UCSD-AML1 (cell line): ENCODE measurements around the gene PLCXD3.
"Not testable (repeated sequence)": the region's sequence is repeated elsewhere in the genome, so short reads cannot be mapped to it uniquely, and the experiment has no call there.

Experiments
- DNase-seq: peaks from one replicate; lab custom pipeline; 2025; ENCODE audit not compliant: unreplicated experiment; lab: John Stamatoyannopoulos, UW

PLCXD3 gene

DNA sequence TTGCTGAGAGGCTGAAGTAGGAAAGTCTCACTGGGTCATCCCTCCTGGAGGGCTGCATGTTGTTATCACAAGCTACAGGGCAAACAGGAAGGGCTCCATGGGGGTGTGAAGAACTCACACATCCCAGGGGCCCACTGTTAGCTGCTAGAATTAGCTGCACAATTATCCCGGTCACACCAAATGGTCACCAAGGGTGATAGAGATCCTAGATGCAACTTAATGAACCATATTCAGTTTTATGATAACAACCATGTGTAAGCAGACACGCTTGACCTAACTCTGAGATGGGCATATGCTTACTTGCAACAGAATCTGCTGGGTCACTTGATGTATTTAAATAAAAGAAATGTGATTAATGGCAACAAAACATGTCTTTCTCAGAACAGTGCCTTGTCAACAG, 153.6 kb downstream of the PLCXD3 start:
- no peak for DNase-seq

DNA sequence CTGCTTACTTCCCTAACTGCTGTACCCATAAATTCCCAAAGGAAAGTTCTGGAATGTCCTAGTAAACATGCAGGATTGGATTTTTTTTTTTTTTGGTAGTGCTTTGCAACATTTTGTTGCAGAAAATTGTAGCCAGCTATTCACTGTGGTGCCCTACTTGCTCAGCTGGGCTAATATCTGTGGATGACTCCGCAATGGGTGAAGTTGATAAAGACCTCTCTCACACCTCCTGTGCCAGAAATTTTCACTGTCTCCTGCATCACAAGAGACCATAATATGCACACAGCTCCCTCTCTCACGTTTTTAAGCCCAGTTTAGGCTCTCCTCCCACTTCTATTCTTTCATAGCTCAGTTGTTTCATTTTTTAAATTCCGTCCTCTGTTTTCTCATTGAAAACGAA, 160.6 kb downstream of the PLCXD3 start:
- DNase-seq, result no peak

DNA sequence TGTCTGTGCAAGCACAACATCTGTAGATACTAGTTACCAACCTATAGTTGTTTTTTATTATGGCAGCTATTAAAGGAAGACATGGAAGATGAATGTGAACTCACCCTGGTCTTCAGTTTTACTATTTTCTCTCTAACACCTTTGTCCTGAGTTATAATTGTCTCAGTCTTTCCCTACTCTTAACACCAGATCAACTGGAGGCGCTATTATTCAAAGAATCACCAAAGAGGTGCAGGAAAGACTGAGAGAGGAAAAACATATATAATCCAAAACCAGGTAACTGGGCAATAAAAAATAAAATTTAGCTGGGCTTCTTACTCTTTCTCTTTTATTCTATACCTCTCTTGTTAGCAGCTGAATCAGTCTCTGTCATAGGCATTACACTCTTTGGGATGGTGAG, 162.8 kb downstream of the PLCXD3 start:
- DNase-seq, result no peak

DNA sequence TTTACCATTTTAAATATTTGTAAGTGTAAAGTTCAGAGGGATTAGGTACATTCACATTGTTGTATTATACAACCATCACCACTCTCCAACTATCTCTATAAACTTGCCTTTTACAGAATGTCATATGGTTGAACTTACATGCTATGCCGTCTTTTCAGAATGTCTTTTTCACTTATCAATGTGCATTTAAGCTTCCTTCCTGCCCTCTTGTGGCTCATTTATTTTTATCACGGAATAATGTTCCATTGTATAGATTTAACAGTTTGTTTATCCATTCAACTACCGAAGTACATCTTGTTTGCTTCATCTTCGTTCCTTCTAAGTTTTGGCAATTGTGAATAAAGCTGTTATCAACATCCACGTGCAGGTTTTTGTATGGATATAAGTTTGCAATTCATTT, 163.8 kb downstream of the PLCXD3 start:
- DNase-seq, result no peak

DNA sequence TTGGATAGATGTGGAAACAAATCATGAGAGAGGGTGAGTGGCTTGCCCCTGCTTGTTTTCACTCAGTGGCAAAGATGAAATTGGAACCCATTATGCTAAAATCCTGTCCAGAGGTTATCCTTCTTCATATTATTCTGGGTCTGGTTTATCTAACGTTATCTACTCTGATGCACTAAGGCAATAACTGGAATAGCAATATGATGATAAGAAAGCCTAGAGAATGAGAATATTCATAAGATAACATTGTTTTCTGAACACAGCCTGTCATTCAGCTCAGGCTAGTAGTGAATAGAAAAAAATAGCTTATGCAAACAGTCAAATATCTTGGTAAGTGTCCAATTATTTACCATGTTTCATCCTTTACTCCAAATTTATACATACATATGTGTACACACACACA, 165.1 kb downstream of the PLCXD3 start:
- no peak for DNase-seq

DNA sequence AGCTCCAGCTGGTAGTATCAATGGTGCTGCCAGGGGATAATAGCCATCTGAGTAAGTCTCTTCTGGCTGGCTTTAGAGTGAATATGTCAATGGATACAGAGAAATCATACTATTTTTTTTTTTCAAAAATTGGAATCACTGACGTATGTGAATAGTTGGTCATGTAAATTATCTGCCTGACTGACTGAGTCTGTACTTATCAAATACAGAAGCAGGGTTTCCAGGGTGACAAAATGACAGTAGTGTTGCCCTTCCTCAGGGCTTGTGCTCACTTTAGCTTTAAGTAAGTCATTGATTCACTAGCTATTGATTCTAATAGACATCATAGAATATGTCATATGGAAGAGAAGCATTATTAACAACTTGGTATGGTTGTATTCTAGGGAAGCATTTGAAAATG, 171.1 kb downstream of the PLCXD3 start:
- DNase-seq, result no peak

DNA sequence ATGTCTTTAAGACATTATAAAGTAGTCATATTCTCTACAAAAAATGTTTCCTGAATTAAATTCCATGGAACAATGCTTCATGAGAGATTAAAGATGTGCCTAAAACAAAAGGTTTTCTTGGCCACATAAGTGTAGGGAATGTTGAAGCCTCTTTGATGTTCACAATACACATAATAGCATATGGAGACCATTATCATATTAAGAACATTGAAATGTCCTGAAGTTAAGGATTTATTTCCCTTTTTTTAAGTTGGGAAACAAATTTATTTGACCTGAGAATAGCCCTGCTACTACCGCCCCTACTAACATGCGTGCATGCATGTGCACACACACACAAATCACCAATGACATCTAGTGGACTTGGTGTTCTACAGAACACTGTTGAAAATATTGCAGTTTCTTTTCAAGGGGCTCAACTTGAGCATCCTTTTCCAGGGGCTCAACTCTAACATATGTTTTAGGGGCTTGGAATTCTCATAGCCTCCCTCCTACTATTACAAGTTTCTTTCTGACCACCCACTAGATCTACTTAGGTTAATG, 172.2 kb downstream of the PLCXD3 start:
- DNase-seq, result no peak

DNA sequence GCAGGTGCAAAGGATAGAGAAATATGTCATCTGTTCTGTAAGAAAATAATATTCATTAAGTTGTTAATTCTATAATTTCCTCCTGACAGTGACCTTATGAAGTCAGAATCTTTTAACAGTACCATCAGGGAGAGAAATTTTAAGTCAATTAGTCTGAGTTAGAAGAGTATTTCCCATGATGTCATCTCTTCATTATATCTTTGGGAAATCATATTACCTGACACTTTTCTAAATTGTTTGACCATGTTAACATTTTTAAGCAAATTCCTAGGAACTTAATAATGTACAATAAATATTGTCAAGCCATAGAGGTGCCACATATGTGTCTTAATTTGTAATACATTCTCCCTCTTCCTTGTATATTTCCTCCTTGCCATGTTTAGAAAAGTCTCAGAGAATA, 172.7 kb downstream of the PLCXD3 start:
- DNase-seq, result no peak

DNA sequence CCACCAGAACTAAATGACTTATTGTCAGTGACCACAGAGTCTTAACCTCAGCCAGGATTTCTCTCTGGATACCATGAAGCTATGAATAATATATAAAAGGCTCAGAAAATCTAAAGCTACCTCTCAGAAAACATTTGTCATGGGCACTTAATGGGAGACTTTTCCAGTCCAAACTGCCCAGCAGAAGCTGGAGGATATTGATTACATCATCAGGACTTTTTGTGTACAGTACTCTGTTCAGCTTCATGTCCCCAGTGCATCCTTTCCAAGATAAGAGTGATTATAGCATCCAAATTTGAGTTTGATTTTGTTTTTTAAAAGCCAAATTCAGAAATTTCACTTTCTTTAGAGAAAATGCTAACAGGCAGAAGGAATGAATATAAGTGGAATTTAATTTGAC, 173.2 kb downstream of the PLCXD3 start:
- no peak for DNase-seq

DNA sequence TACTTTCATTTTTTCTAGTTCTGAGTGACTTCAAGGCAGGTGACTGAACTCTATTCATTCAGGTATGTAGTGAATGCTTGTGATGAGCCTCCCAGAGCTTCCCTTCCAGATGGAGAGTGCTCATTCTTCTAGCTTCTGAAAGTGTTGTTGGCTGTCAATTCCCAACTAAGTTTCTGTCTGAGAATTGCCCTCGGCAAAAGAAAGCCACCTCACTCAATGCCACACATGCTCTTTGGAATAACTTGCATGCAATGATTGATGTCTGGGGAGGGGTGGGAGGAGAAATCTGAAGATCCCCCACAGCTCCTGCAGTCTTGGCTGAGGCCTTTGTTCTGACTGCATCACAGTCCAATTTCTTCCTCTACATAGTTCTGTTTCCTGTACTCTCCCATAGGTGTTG, 173.9 kb downstream of the PLCXD3 start:
- no peak for DNase-seq

DNA sequence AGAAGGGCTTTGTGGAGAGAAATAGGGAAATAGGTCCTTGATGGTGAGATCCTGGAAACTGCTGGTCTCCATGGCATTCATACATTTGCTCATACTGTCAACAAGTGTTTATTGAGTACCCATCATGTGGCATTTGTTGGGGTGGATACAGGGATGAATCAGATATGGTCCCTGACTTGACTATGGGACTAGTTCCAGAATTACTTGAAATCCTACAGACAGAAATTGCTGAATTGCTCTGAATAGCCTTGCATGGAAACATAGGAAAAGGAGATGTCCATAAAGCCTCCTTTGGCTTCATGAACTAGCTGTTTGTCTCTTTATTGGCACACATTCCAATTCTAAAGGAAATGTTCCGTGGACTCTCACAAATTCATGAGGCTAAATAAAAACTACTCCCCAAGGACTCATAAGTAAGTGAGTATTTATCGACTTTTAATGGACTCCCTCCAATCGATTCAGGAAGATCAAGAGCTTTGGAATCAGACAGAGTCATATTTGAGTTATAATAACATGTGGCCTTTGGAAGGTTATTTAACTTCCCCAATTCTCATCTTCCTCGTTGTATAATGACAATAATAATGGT, 174.7 kb downstream of the PLCXD3 start:
- no peak for DNase-seq

DNA sequence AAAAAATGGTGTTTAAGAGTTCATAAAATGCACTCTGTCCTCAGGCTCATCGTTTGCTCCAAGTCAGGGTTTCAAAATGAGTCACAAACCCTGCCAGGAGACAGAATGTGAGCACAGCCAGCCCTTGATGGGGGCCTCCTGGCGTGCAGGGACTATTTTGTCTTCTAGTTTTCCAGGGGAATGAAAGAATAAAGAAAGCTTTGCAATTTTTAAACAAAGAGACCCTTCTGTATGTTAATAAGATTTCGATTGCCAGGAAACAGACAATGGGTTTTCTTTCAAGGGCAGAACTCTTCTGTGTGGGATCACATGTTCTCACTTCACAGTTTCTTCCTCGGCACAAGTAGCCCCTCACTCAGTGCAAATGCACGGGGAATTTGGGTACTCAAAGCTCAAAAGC, 175.6 kb downstream of the PLCXD3 start:
- DNase-seq, result no peak

DNA sequence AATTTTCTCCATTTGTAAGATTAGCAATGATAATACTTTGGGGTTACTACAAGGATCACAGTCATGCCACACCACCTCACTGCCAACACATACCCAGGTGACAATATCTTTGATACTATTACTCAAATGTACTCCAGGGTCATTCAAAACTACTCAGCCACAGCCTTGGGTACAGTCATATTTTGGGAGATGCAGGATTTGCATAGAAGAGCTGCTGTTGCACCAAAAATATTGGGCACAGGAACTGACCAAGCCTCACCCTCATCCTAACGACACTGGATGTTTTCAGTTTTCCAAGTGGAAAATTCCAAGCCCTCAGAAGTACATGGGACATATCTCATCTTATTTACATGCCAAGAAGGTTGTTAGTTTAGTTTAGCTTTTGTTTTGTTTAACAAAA, 176.2 kb downstream of the PLCXD3 start:
- DNase-seq, result no peak

DNA sequence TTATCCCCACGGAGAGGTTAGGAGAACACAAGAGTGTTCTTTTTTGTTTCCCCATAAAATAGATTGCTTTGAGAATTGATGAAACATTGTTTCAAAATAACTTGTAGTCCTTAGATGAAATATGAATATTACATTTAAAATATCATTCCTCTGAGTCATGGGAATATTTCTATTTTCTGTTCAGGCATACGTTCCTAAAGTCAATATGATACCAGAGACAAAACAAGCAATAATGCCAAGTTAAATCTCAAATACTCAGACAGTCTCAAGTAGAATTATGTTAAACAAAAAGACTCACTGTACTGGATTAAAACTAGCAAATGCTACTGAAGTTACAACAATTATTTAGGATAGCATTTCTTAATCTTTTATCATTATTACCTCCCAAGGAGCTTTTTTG, 185.3 kb downstream of the PLCXD3 start:
- no peak for DNase-seq

DNA sequence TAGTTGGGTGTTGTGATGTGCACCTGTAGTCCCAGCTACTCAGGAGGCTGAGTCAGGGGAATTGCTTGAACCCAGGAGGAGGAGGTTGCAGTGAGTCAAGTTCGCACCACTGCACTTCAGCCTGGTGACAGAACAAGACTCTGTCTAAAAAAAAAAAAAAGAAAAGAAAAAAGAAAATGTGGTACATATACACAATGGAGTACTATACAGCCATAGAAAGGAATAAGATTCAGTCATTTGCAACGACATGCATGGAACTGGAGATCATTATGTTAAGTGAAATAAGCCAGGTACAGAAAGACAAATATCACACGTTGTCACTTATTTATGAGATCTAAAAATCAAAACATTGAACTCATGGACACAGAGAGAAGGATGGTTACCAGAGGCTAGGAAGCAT, 187.6 kb downstream of the PLCXD3 start:
- DNase-seq, result not testable (repeated sequence)

DNA sequence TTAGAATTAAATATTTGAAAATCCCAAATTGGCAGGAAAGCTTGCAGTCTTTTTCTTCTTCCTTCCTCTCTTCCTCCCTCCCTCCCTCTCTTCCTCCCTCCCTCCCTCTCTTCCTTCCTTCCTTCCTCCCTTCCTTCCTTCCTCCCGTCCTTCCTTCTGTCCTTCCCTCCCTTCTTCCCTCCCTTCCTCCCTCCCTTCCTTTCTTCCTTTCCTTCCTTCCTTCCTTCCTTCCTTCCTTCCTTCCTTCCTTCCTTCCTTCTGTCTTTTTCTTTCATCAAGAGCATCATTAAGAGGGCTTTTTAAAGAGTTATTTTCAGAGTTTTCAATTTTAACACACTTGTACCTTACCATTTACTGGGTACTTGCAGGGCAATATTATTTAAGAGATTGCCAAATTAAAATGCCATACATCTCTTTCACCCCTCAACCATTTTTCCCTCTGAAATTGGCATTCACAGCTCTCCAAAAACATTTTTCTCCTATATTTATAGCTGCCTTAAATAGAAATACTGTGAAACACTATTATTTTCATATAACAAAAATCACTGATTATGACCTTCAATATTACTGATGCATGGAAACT, 197.8 kb downstream of the PLCXD3 start:
- DNase-seq, result no peak

DNA sequence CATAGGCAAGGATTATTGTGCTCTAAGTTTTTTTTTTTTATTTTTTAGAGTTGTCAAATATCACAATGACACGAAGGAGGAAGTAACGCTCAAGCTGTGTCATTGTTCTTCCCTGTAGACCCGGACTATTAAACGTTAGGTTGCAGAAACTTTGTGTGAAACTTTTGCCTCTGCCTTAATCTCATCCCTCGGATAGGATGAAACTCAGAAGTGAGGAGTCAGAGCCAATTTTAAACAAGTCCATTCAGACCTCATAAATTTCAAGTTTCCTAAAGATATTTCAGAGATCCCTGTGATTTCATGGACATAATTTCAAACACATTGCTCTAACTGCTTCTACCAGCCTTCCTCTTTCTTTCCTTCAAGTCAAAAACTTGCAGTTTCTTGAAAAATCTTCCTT, 198.3 kb downstream of the PLCXD3 start:
- no peak for DNase-seq

DNA sequence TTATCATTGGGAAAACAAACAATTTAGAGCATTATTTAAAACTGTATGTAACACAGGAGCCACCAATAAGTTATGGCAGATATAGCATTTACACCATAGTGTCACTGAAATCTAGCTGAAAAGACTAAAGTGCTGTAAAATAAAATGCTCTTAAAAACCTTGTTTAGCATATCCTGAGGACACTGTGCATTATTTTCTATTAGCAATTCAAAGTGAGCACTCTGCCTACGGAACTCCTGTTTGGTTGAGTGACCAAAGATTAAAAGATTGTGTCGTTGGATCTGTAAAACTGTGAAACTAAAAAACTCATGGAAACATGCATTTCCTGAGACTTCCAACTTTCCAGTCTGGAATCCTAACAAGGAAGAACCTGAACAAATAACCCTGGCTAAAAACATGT, 201.1 kb downstream of the PLCXD3 start:
- no peak for DNase-seq

DNA sequence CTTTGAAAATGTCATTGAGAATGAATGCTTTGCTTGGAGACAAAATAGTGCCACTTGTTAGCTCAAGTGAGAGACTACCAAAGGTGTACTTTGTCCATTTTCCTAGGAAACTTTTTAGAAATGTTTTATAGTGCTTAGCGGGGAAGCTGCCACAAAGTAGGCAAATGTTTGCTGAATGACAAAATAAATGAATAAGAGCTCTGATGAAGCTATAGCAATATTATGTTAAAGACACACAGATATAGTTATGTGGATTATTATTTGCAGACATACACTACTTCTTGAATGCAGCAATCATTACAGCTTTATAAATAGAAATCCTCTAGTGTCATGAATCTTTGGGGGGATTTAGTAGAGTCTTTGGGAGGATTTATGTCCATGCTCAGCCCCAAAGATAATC, 204.4 kb downstream of the PLCXD3 start:
- no peak for DNase-seq

DNA sequence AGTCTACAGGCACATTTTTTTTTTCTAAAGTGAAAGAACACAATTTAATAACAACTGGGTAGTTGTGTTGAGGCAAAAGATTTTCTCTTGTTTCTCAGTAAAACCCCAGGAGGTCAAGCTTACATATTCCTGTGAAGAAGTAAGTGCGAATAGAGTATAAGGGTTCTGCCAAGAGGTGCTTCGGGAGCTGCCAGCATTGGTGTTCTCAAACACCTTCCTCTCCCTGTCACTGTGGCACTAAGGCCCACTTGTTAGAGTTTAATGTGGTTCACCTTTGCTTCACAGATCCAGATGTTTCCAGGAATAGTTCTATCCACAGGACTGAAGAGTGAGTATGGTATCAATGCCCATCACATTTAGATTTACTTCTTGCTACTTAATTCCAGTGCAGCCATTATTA, 205.3 kb downstream of the PLCXD3 start:
- no peak for DNase-seq

DNA sequence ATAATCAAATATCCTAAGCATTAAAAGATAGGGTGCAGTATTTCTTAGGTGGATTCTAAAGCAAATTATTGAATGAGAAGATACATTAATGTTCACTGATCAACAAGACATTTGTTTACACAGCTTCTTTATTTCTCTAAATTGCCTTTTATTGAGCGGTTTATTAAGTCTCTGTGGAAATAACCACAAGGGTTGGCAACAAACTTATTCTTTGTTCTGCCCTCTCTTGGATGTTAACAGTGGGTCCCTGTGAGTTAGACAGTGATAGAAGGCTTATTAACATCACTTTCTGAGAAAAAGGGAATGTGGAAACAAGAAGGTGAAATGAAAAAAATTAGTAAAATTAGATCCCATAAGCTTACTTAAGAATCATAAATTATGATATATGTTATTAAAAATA, 214.3 kb downstream of the PLCXD3 start:
- no peak for DNase-seq

DNA sequence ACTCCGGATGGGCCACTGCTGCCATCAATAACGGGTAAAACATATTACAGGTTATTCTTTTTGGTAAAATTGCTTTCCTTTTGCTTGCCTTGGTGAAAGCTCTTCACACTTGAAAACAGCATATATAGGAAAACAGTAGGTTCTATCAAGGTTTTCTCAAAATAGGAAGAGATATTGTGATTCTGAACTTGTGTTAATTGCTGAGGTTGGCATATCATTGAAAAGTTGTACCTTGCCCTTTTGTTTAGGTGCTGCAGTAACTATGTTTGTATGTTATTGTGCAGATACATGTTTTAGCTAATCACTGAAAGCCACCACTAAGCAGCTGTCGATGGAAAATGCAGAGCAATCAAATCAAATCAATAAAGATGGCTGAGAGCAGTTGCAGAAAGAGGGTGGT, 219.1 kb downstream of the PLCXD3 start:
- DNase-seq, result no peak

DNA sequence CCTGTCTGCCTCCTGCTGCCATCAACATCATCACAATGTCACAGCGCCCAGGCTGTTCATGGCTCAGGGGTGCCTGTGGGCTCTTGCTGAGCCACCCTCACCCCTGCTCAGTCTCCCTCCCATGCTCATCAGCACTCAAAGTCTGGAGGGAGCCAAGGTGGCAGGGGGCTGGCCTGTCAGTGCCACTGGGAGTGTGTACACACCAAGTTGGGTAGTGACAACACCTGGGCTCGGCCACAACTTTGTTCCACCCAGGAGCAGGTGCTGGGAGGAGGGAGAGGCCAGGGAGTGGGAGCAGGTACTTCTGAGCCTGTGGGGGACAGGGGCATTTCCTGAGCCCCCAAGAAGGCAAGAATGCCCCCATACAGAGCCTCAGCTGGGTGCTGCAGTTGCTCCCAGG, 219.6 kb downstream of the PLCXD3 start:
- DNase-seq, result no peak
